IMR-90 (cell line): ENCODE results near the gene SLC28A3. TPM values are rescaled to one million over a fixed set of nuclear protein-coding genes. Genes with fewer than 3 reads are reported as not detected.

Experiments
- ATAC-seq: fragments of 200-7000 bp; cut with Tn5 transposase; 2 replicates; pipeline ENCODE4 v1.9.1; 2020; ENCODE audit warnings: low read depth, mild to moderate bottlenecking, moderate library complexity
- BruUV-seq: library from RNA; stranded (reverse); fragments of 400-500 nt; replicated peaks from 2 replicates; lab custom pipeline; 2021; lab: Mats Ljungman, UMichigan
- CTCF ChIA-PET: fragments of 300-600 bp; formaldehyde crosslinking; extraction: SDS; loops from one replicate; lab custom pipeline; 2021; ENCODE audit warnings: antibody characterized with exemption; lab: Yijun Ruan, JAX
- POLR2A ChIA-PET: fragments of 300-600 bp; sonication (Branson Sonifier 250); formaldehyde crosslinking; loops from one replicate; lab custom pipeline; 2022; ENCODE audit warnings: antibody characterized with exemption; ENCODE audit not compliant: unreplicated experiment; lab: Charles Lee
- DNase-seq: peaks from one replicate; pipeline ENCODE4 v3.0.0; 2013
- H2AFZ ChIP-seq: replicated peaks from 2 replicates; pipeline ENCODE3; 2013; ENCODE audit warnings: low read length, mild to moderate bottlenecking; ENCODE audit not compliant: poor library complexity
- H2AK5ac ChIP-seq: 2 replicates; pipeline ENCODE4 v1.6.1; 2013; ENCODE audit warnings: low read depth, low read length, inconsistent platforms
- H2AK9ac ChIP-seq: replicated peaks from 2 replicates; pipeline ENCODE3; 2013; ENCODE audit warnings: mild to moderate bottlenecking, low read depth, low read length, moderate library complexity; ENCODE audit not compliant: poor library complexity
- H2BK120ac ChIP-seq: 2 replicates; pipeline ENCODE4 v1.6.1; 2013; ENCODE audit warnings: low read depth, low read length, inconsistent platforms
- H2BK15ac ChIP-seq: 3 replicates; pipeline ENCODE4 v1.6.1; 2013; ENCODE audit warnings: low read depth, low read length, inconsistent platforms
- H2BK20ac ChIP-seq: 2 replicates; pipeline ENCODE4 v1.6.1; 2013; ENCODE audit warnings: low read depth, mild to moderate bottlenecking, inconsistent platforms, low read length, moderate library complexity
- H2BK5ac ChIP-seq: 2 replicates; pipeline ENCODE4 v1.6.1; 2013; ENCODE audit warnings: mild to moderate bottlenecking, low read depth, low read length, inconsistent platforms; ENCODE audit not compliant: poor library complexity, severe bottlenecking
- H3K14ac ChIP-seq: replicated peaks from 2 replicates; pipeline ENCODE4 v1.6.1; 2013; ENCODE audit warnings: low read depth, low read length, inconsistent platforms
- H3K18ac ChIP-seq: 2 replicates; pipeline ENCODE4 v1.6.1; 2013; ENCODE audit warnings: low read depth, low read length, control low read depth
- H3K23ac ChIP-seq: 2 replicates; pipeline ENCODE4 v1.6.1; 2013; ENCODE audit warnings: low read depth, low read length, inconsistent platforms
- H3K27ac ChIP-seq: 2 replicates; pipeline ENCODE4 v1.5.1; 2013; ENCODE audit warnings: mild to moderate bottlenecking, control low read depth, low read length; ENCODE audit not compliant: insufficient read depth
- H3K27me3 ChIP-seq: 2 replicates; pipeline ENCODE4 v1.6.1; 2013; ENCODE audit warnings: low read length; ENCODE audit not compliant: control insufficient read depth, insufficient read depth
- H3K36me3 ChIP-seq: 2 replicates; pipeline ENCODE4 v1.6.1; 2013; ENCODE audit warnings: low read length, mixed read lengths; ENCODE audit not compliant: control insufficient read depth, insufficient read depth
- H3K4ac ChIP-seq: 2 replicates; pipeline ENCODE4 v1.6.1; 2013; ENCODE audit warnings: low read depth, low read length, inconsistent platforms
- H3K4me1 ChIP-seq: 2 replicates; pipeline ENCODE4 v1.6.1; 2013; ENCODE audit warnings: low read length, mixed read lengths; ENCODE audit not compliant: control insufficient read depth, insufficient read depth
- H3K4me2 ChIP-seq: 2 replicates; pipeline ENCODE4 v1.6.1; 2013; ENCODE audit warnings: low read depth, mild to moderate bottlenecking, control low read depth, low read length, moderate library complexity
- H3K4me3 ChIP-seq: 2 replicates; pipeline ENCODE4 v1.5.1; 2013; ENCODE audit warnings: low read depth, mild to moderate bottlenecking, control low read depth, low read length, moderate library complexity; ENCODE audit not compliant: insufficient read depth
- H3K56ac ChIP-seq: 2 replicates; pipeline ENCODE4 v1.6.1; 2013; ENCODE audit warnings: low read length, inconsistent platforms; ENCODE audit not compliant: insufficient read depth; ENCODE audit errors: extremely low read depth
- H3K79me1 ChIP-seq, 2 experiments: 2 replicates each; pipeline ENCODE4 v1.6.1; 2013; ENCODE audit warnings: low read length in 2 of 2, inconsistent platforms in 1 of 2, low read depth in 1 of 2
- H3K9ac ChIP-seq: 2 replicates; pipeline ENCODE4 v1.6.1; 2013; ENCODE audit warnings: low read depth, low read length, control low read depth
- H3K9me1 ChIP-seq: 2 replicates; pipeline ENCODE4 v1.6.1; 2013; ENCODE audit warnings: low read length, inconsistent platforms; ENCODE audit not compliant: insufficient read depth
- H3K9me3 ChIP-seq: 2 replicates; pipeline ENCODE4 v1.6.1; 2013; ENCODE audit warnings: low read length; ENCODE audit not compliant: control insufficient read depth, insufficient read depth
- H4K20me1 ChIP-seq: 2 replicates; pipeline ENCODE4 v1.6.1; 2013; ENCODE audit warnings: low read length, inconsistent platforms; ENCODE audit not compliant: insufficient read depth
- H4K5ac ChIP-seq: 2 replicates; pipeline ENCODE4 v1.6.1; 2013; ENCODE audit warnings: mild to moderate bottlenecking, low read depth, low read length, control low read depth
- H4K8ac ChIP-seq, 2 experiments: 2 replicates each; pipeline ENCODE4 v1.6.1; 2013; ENCODE audit warnings: low read depth in 2 of 2, low read length in 2 of 2, control low read depth in 1 of 2, inconsistent platforms in 1 of 2
- H4K91ac ChIP-seq: 2 replicates; pipeline ENCODE4 v1.6.1; 2013; ENCODE audit warnings: low read depth, low read length, inconsistent platforms; ENCODE audit not compliant: insufficient read depth
- CEBPB ChIP-seq: IDR thresholded peaks from 2 replicates; pipeline ENCODE4 v1.6.1; 2012; ENCODE audit warnings: low read depth, low read length, improper control_type of control experiment
- WGBS, 2 experiments: methylation state at CpG; one replicate each; pipeline versions ENCODE4 v1.1.5 to v1.1.7; 2013; ENCODE audit warnings: missing lambda C conversion rate in 2 of 2; ENCODE audit not compliant: insufficient read length in 1 of 2; ENCODE audit errors: extremely low coverage in 2 of 2; 5-methylcytosine and 5-hydroxymethylcytosine counted together
- dilution Hi-C: fragments of 300-500 bp; cut with HindIII; formaldehyde crosslinking; loops from one replicate; pipeline ENCODE4 v1.14.3; 2018; ENCODE audit warnings: low sequenced_read_pairs; ENCODE audit not compliant: unreplicated experiment
- in situ Hi-C: fragments of 300-500 bp; cut with MboI; formaldehyde crosslinking; loops from 3 replicates; pipeline ENCODE4 v1.14.3; 2019; ENCODE audit warnings: low sequenced_read_pairs, inconsistent platforms, mixed read lengths
- intact Hi-C: fragments of 100-400 bp; cut with micrococcal nuclease; formaldehyde crosslinking; loops from 2 replicates; pipeline ENCODE4 v1.10.0; 2022
- polyA plus RNA-seq, 3 experiments: library from polyadenylated mRNA; depleted of rRNA; stranded (reverse); fragments of >200 nt; gene quantifications; 2 replicates each; pipeline ENCODE4 v1.2.3, GENCODE V29; 2012; ENCODE audit warnings: low replicate concordance in 1 of 3
- total RNA-seq: library from RNA; depleted of rRNA; stranded (reverse); fragments of >200 nt; gene quantifications from 2 replicates; pipeline ENCODE4 v1.2.3, GENCODE V29; 2012
- TF ChIP-seq, protein P1 (sequence below): conservative IDR thresholded peaks from 2 replicates; pipeline ENCODE4 v1.5.1; 2012; ENCODE audit warnings: mild to moderate bottlenecking, low read depth, low read length, improper control_type of control experiment

Gene SLC28A3
- total and polyA plus RNA-seq, 2 of the 4 experiments (the other 2 are of a cell fraction): 1.1 to 2.2 TPM

GRCh38 chr9:84314306-84314705 lies 26.3 kb downstream of the SLC28A3 start:
- Histone ChIP-seq H3K18ac (0 out of 2 replicates have a peak overlapping the region, but pooled peaks have one; percentile 22), H4K20me1 (no peaks in the 10 kb centered on the region), H2BK120ac (no peak overlapping the region), H2AFZ (no peak overlapping the region), H2BK15ac (no peak overlapping the region; the same call in 2 of the 3 replicates), H3K4ac (no peak overlapping the region), H4K91ac (no peak overlapping the region), H3K23ac (no peak overlapping the region), H3K36me3 (no peaks in the 10 kb centered on the region), H3K79me1 (no peaks in the 10 kb centered on the region), H4K5ac (no peak overlapping the region), H3K4me3 (no peak overlapping the region), H3K27me3 (no peaks in the 10 kb centered on the region), H3K9me1 (no peaks in the 10 kb centered on the region), H2BK20ac (no peak overlapping the region), H3K4me1 (peaks cover 3% of the 10 kb centered on the region; the same call in 1 of the 2 replicates), H3K4me2 (no peak overlapping the region), H3K56ac (no peak overlapping the region), H4K8ac (no peak overlapping the region), H2AK5ac (no peak overlapping the region), H3K27ac (no peak overlapping the region), H3K9me3 (no peaks in the 10 kb centered on the region), H3K14ac (no peak overlapping the region), H3K9ac (no peak overlapping the region), H2BK5ac (peak overlapping the region; percentile 47), H2AK9ac (no peak overlapping the region)
- in situ Hi-C loops: no loop called here
- dilution Hi-C loops: no loop called here
- peak; percentile 51 for DNase-seq
- TF ChIP-seq, protein P1, sequence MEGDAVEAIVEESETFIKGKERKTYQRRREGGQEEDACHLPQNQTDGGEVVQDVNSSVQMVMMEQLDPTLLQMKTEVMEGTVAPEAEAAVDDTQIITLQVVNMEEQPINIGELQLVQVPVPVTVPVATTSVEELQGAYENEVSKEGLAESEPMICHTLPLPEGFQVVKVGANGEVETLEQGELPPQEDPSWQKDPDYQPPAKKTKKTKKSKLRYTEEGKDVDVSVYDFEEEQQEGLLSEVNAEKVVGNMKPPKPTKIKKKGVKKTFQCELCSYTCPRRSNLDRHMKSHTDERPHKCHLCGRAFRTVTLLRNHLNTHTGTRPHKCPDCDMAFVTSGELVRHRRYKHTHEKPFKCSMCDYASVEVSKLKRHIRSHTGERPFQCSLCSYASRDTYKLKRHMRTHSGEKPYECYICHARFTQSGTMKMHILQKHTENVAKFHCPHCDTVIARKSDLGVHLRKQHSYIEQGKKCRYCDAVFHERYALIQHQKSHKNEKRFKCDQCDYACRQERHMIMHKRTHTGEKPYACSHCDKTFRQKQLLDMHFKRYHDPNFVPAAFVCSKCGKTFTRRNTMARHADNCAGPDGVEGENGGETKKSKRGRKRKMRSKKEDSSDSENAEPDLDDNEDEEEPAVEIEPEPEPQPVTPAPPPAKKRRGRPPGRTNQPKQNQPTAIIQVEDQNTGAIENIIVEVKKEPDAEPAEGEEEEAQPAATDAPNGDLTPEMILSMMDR: no peak
- TF ChIP-seq CEBPB: peak; percentile 2; the same call in 1 of the 2 replicates
- ChIA-PET POLR2A (no interaction called here), CTCF (interaction anchor here (0.6 kb wide), 1 partner anchor 341 kb away, joined by 4 read pairs; no protein-coding TSS in a partner anchor)
- BruUV-seq: no TSS peak
- peak; percentile 38; the same call in 1 of the 2 replicates for ATAC-seq
- WGBS, 2 experiments: no CpG with 5 or more reads among the region's 2 CpGs
- intact Hi-C loops: loop anchor here (2.0 to 10.0 kb wide), 3 partner anchors 144 to 480 kb away; no protein-coding TSS in a partner anchor
